Neural progenitor cell (in vitro differentiated cells): ENCODE results near the gene SF3B6. TPM values are rescaled to one million over a fixed set of nuclear protein-coding genes. Genes with fewer than 3 reads are reported as not detected.

Experiments
- DNase-seq: peaks from one replicate; pipeline ENCODE4 v3.0.0-alpha.2; 2016; ENCODE audit warnings: low spot score
- H2AFZ ChIP-seq: fragments of 200-600 bp; sonication (generic); replicated peaks from 2 replicates; pipeline ENCODE4 v1.6.1; 2016; ENCODE audit warnings: antibody characterized with exemption
- H3F3A ChIP-seq: fragments of 200-600 bp; sonication (generic); 2 replicates; pipeline ENCODE4 v1.6.1; 2016; ENCODE audit warnings: antibody characterized with exemption, low read depth
- H3K27ac ChIP-seq: fragments of 200-600 bp; sonication (generic); 2 replicates; pipeline ENCODE4 v1.5.1; 2016; ENCODE audit warnings: mild to moderate bottlenecking
- H3K27me3 ChIP-seq: fragments of 200-600 bp; sonication (generic); 2 replicates; pipeline ENCODE4 v1.6.1; 2016; ENCODE audit warnings: mild to moderate bottlenecking, moderate library complexity
- H3K36me3 ChIP-seq: fragments of 200-600 bp; sonication (generic); 2 replicates; pipeline ENCODE4 v1.5.1; 2016
- H3K4me1 ChIP-seq: fragments of 200-600 bp; sonication (generic); 2 replicates; pipeline ENCODE4 v1.6.1; 2016; ENCODE audit warnings: mixed run types
- H3K4me2 ChIP-seq: fragments of 200-600 bp; sonication (generic); 2 replicates; pipeline ENCODE4 v1.6.1; 2016
- H3K4me3 ChIP-seq: fragments of 200-600 bp; sonication (generic); 2 replicates; pipeline ENCODE4 v1.5.1; 2016
- H3K79me2 ChIP-seq: fragments of 200-600 bp; sonication (generic); 2 replicates; pipeline ENCODE4 v1.6.1; 2016; ENCODE audit warnings: low read depth
- H3K9ac ChIP-seq: fragments of 200-600 bp; sonication (generic); 2 replicates; pipeline ENCODE4 v1.6.1; 2016
- H3K9me3 ChIP-seq: fragments of 200-600 bp; sonication (generic); 2 replicates; pipeline ENCODE4 v1.5.1; 2016; ENCODE audit warnings: low read depth
- H4K20me1 ChIP-seq: fragments of 200-600 bp; sonication (generic); 2 replicates; pipeline ENCODE4 v1.6.1; 2016; ENCODE audit warnings: low read depth
- H3K27ac Mint-ChIP-seq: 3 replicates; pipeline ENCODE4 v1.8.0; 2021; ENCODE audit warnings: mixed read lengths
- H3K27me3 Mint-ChIP-seq: 2 replicates; pipeline ENCODE4 v1.8.0; 2022; ENCODE audit warnings: low read depth, mild to moderate bottlenecking, inconsistent platforms, moderate library complexity, mixed read lengths; ENCODE audit not compliant: insufficient read depth
- H3K36me3 Mint-ChIP-seq: 3 replicates; pipeline ENCODE4 v1.8.0; 2021; ENCODE audit warnings: mixed read lengths
- H3K4me1 Mint-ChIP-seq: 3 replicates; pipeline ENCODE4 v1.8.0; 2021; ENCODE audit warnings: mixed read lengths
- H3K4me3 Mint-ChIP-seq: 3 replicates; pipeline ENCODE4 v1.8.0; 2021; ENCODE audit warnings: mild to moderate bottlenecking, moderate library complexity, mixed read lengths
- H3K9me3 Mint-ChIP-seq: 3 replicates; pipeline ENCODE4 v1.8.0; 2020; ENCODE audit warnings: mixed read lengths
- EZH2 ChIP-seq: fragments of 200-600 bp; sonication (generic); IDR thresholded peaks from 2 replicates; pipeline ENCODE4 v1.6.1; 2017; ENCODE audit warnings: antibody characterized with exemption, mild to moderate bottlenecking, moderate library complexity
- EZH2phosphoT487 ChIP-seq: fragments of 200-600 bp; sonication (generic); IDR thresholded peaks from 2 replicates; pipeline ENCODE4 v1.6.1; 2017; ENCODE audit warnings: antibody characterized with exemption
- total RNA-seq: library from RNA; depleted of rRNA; stranded (reverse); fragments of >200 nt; gene quantifications from 2 replicates; pipeline ENCODE4 v1.2.3, GENCODE V29; 2015; ENCODE audit warnings: low replicate concordance
- TF ChIP-seq, protein P1 (sequence below): fragments of 200-600 bp; sonication (generic); IDR thresholded peaks from 2 replicates; pipeline ENCODE4 v1.5.1; 2017; ENCODE audit warnings: antibody characterized with exemption, mild to moderate bottlenecking

SF3B6 gene
- total RNA-seq, 1 donor from 2014 or later, result 329 TPM

DNA sequence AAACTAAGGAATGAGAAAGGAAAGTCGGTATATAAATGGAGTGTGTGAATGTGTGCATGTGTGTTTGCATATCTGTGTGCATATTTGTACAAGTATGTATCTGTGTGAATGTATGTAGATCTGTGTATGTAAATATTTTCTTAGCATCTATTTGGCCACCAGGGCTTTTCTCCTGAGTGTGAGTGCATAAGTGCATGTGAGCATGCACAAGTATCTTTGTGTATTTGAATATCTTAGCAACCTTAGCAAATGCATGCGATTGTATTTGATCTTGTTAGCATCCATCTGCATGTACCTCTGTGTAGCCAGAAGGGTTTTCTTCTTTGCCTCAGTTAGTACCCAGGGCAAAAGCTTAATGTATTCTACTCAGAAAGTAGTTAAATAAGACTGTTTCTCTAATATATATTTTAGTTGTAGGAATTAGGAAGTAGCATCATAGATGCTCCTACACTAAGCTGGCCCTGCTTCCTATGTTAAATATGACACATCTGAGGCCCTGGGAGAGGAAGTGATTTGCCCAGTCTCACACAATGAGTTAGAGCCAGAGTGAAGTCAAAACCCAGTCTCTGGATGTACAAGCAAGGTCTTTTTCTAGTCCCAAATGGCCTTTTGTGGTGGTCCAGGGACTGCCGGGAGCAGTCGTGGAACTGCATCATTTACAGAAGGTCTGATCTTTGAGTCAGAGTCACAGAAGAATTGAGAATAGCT lies 17.4 kb downstream of the SF3B6 start:
- Mint-ChIP-seq H3K4me3 (no peak overlapping the region), H3K27ac (no peak overlapping the region), H3K9me3 (no peaks in the 10 kb centered on the region), H3K36me3 (no peaks in the 10 kb centered on the region), H3K27me3 (no peaks in the 10 kb centered on the region), H3K4me1 (no peaks in the 10 kb centered on the region)
- Histone ChIP-seq H3K27ac (no peak overlapping the region), H3K9ac (no peak overlapping the region), H4K20me1 (no peaks in the 10 kb centered on the region), H3F3A (no peaks in the 10 kb centered on the region), H2AFZ (no peak overlapping the region), H3K4me1 (no peaks in the 10 kb centered on the region), H3K4me3 (no peak overlapping the region), H3K36me3 (no peaks in the 10 kb centered on the region), H3K27me3 (no peaks in the 10 kb centered on the region), H3K9me3 (no peaks in the 10 kb centered on the region), H3K79me2 (no peaks in the 10 kb centered on the region), H3K4me2 (no peak overlapping the region)
- no peak for DNase-seq
- no peak for TF ChIP-seq EZH2
- TF ChIP-seq EZH2phosphoT487, result no peak
- TF ChIP-seq, protein P1, sequence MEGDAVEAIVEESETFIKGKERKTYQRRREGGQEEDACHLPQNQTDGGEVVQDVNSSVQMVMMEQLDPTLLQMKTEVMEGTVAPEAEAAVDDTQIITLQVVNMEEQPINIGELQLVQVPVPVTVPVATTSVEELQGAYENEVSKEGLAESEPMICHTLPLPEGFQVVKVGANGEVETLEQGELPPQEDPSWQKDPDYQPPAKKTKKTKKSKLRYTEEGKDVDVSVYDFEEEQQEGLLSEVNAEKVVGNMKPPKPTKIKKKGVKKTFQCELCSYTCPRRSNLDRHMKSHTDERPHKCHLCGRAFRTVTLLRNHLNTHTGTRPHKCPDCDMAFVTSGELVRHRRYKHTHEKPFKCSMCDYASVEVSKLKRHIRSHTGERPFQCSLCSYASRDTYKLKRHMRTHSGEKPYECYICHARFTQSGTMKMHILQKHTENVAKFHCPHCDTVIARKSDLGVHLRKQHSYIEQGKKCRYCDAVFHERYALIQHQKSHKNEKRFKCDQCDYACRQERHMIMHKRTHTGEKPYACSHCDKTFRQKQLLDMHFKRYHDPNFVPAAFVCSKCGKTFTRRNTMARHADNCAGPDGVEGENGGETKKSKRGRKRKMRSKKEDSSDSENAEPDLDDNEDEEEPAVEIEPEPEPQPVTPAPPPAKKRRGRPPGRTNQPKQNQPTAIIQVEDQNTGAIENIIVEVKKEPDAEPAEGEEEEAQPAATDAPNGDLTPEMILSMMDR, result no peak

DNA sequence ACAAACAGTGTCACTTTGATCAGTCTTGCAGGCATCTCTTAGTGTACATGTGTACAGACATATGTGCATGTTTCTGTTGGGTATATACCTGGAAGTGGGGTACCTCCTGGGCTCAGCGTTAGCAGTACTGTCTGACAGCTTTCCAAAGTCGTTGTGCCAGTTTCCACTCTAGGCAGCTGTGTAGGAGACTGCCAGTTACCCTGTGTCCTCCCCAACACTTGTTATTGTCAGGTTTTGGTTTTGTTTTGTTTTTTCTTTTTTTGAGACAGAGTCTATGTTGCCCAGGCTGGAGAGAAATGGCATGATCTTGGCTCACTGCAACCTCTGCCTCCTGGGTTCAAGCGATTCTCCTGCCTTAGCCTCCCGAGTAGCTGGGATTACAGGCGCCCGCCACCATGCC lies 20.4 kb downstream of the SF3B6 start:
- Histone ChIP-seq H3F3A (no peaks in the 10 kb centered on the region), H3K36me3 (no peaks in the 10 kb centered on the region), H3K4me2 (no peak overlapping the region), H3K9me3 (no peaks in the 10 kb centered on the region), H2AFZ (no peak overlapping the region), H3K27ac (no peak overlapping the region), H3K79me2 (no peaks in the 10 kb centered on the region), H3K4me1 (no peaks in the 10 kb centered on the region), H3K4me3 (no peak overlapping the region), H3K9ac (no peak overlapping the region), H4K20me1 (no peaks in the 10 kb centered on the region), H3K27me3 (no peaks in the 10 kb centered on the region)
- Mint-ChIP-seq H3K36me3 (no peaks in the 10 kb centered on the region), H3K27me3 (no peaks in the 10 kb centered on the region), H3K4me3 (no peak overlapping the region), H3K4me1 (no peaks in the 10 kb centered on the region), H3K9me3 (no peaks in the 10 kb centered on the region), H3K27ac (no peak overlapping the region)
- TF ChIP-seq, protein P1, result no peak
- TF ChIP-seq EZH2phosphoT487 (no peak), EZH2 (no peak)
- DNase-seq, result no peak

DNA sequence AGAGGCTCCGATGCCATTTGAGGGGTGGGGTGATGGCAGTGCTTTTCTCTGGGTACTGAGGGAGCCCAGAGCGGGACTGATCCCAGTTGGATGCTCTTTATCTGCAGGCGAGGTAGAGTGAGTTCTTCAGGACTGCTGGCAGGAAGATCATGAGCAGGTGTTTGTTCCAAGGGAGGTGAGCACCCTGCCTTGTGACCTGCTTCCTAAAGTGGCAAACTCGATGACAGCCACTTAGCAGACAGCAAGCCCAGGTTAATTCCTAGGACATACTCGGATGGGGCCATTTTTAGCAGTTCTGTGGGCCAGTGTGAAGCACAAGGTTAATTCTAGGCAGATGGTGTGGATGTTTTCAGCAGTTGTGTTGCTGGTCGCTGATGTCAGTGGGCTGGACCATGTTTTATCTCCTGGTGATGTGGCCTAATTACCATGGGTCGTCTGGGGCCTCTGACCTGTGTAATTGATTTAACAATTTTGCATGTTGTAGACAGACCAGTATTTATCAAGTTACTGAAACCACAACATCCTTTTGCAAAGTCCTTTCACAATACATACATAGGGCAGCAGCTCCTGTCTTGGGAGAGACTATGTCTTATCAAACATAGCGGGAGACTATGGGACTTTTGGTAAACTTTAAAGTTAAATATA lies 21.6 kb downstream of the SF3B6 start:
- no peak for DNase-seq
- Histone ChIP-seq H3K4me3 (no peak overlapping the region), H3K36me3 (no peaks in the 10 kb centered on the region), H2AFZ (no peak overlapping the region), H3K4me1 (no peaks in the 10 kb centered on the region), H3K4me2 (no peak overlapping the region), H3K27me3 (peaks cover 4% of the 10 kb centered on the region), H3K79me2 (no peaks in the 10 kb centered on the region), H3K9ac (no peak overlapping the region), H4K20me1 (no peaks in the 10 kb centered on the region), H3F3A (peaks cover 12% of the 10 kb centered on the region), H3K9me3 (no peaks in the 10 kb centered on the region), H3K27ac (no peak overlapping the region)
- Mint-ChIP-seq H3K4me3 (no peak overlapping the region), H3K36me3 (no peaks in the 10 kb centered on the region), H3K27ac (no peak overlapping the region), H3K4me1 (no peaks in the 10 kb centered on the region), H3K27me3 (no peaks in the 10 kb centered on the region), H3K9me3 (no peaks in the 10 kb centered on the region)
- TF ChIP-seq, protein P1, result no peak
- TF ChIP-seq EZH2 (no peak), EZH2phosphoT487 (no peak)
